GM10266 (cell line): ENCODE measurements around the gene IKZF2.
A peak's percentile ranks its signal among the peaks of the same experiment; 100 is the strongest.

Experiments
- DNase-seq: peaks from one replicate; pipeline ENCODE4 v3.0.0; 2012; ENCODE audit errors: extremely low spot score
- CTCF ChIP-seq: IDR thresholded peaks from 2 replicates; pipeline ENCODE4 v1.5.1; 2012; ENCODE audit warnings: mild to moderate bottlenecking, low read depth; ENCODE audit not compliant: control insufficient read depth, insufficient read depth; ENCODE audit errors: missing control alignments

Gene IKZF2

GRCh38 chr2:213166109-213166508 lies 14.7 kb upstream of the IKZF2 start:
- TF ChIP-seq CTCF, result no peak
- peak; percentile 49 for DNase-seq

- DNase-seq, result no peak
- no peak for TF ChIP-seq CTCF
Measured at GRCh38 chr2:213164263-213164662, 12.9 kb upstream of the IKZF2 start.

- no peak for DNase-seq
- TF ChIP-seq CTCF, result no peak
Measured at GRCh38 chr2:213162516-213163118, 11.2 kb upstream of the IKZF2 start.

GRCh38 chr2:213161759-213162515 lies 10.5 kb upstream of the IKZF2 start:
- no peak for TF ChIP-seq CTCF
- no peak for DNase-seq

- no peak for TF ChIP-seq CTCF
- no peak for DNase-seq
Measured at GRCh38 chr2:213159768-213160167, 8.4 kb upstream of the IKZF2 start.

- DNase-seq, result peak; percentile 70
- no peak for TF ChIP-seq CTCF
Measured at GRCh38 chr2:213157242-213157641, 5.8 kb upstream of the IKZF2 start.

GRCh38 chr2:213156717-213157116 lies 5.3 kb upstream of the IKZF2 start:
- DNase-seq, result no peak
- no peak for TF ChIP-seq CTCF
